ENCODE data around the gene LRRN3. TPM values are rescaled to one million over a fixed set of nuclear protein-coding genes. Genes with fewer than 3 reads are reported as not detected.

Gene LRRN3
- polyA plus RNA-seq, 1 of the 3 experiments (the other 2 are of a cell fraction), result 2.1 TPM

GRCh38 chr7:111098926-111099250, 8.0 kb downstream of the LRRN3 start:
- no peaks in the 10 kb centered on the region for H3F3A ChIP-seq (replicated peaks; ENCODE audit: insufficient read depth)
- peaks cover 0 to 32% of the 10 kb centered on the region in 2 experiments for H3K36me3 ChIP-seq (replicated peaks in 1 of 2; ENCODE audit: control insufficient read depth in 1 of 2, insufficient read depth in 2 of 2, low read length in 1 of 2)
- H3K9me3 ChIP-seq, result no peaks in the 10 kb centered on the region
- no peaks in the 10 kb centered on the region for H3K9me2 ChIP-seq
- 50% methylated on average over 1 of the region's 1 CpG for WGBS (ENCODE audit: low lambda C conversion rate)
- H3K4me1 ChIP-seq (ENCODE audit: control insufficient read depth in 1 of 2, insufficient read depth in 2 of 2, low read depth in 1 of 2, low read length in 1 of 2), result peaks cover 0 to 39% of the 10 kb centered on the region in 2 experiments; a peak in 2 of 4 replicates
- DNase-seq, result no peak
- TF ChIP-seq, protein P1, sequence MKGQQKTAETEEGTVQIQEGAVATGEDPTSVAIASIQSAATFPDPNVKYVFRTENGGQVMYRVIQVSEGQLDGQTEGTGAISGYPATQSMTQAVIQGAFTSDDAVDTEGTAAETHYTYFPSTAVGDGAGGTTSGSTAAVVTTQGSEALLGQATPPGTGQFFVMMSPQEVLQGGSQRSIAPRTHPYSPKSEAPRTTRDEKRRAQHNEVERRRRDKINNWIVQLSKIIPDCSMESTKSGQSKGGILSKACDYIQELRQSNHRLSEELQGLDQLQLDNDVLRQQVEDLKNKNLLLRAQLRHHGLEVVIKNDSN (IDR thresholded peaks at IDR 0.05; ENCODE audit: borderline replicate concordance, low read depth), result no peak
- TF ChIP-seq YY1 (IDR thresholded peaks at IDR 0.05; ENCODE audit: low read depth) (no peak), ELF1 (IDR thresholded peaks at IDR 0.05) (no peak), MXI1 (IDR thresholded peaks at IDR 0.05; ENCODE audit: low read depth, low read length) (no peak), ZBTB33 (IDR thresholded peaks at IDR 0.05; ENCODE audit: borderline replicate concordance, low read depth) (no peak), TAF1 (IDR thresholded peaks at IDR 0.05; ENCODE audit: borderline replicate concordance, low read depth, low read length) (no peak), IRF3 (IDR thresholded peaks at IDR 0.05; ENCODE audit: low read depth, low read length) (no peak), GATA2 (CRISPR knock-in tag; IDR thresholded peaks at IDR 0.05) (no peak), FOXJ3 (CRISPR knock-in tag; IDR thresholded peaks at IDR 0.05) (no peak)
- TF ChIP-seq, protein P2, sequence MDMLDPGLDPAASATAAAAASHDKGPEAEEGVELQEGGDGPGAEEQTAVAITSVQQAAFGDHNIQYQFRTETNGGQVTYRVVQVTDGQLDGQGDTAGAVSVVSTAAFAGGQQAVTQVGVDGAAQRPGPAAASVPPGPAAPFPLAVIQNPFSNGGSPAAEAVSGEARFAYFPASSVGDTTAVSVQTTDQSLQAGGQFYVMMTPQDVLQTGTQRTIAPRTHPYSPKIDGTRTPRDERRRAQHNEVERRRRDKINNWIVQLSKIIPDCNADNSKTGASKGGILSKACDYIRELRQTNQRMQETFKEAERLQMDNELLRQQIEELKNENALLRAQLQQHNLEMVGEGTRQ (IDR thresholded peaks at IDR 0.05; ENCODE audit: borderline replicate concordance, low read depth, low read length), result no peak
- no peak overlapping the region for H3K4me2 ChIP-seq
- ChIA-PET POLR2A (interaction anchor here (0.6 kb wide), 1 partner anchor 678 kb away, joined by 3 read pairs; no protein-coding TSS in a partner anchor), CTCF (interaction anchor here (0.5 to 2.6 kb wide), 42 partner anchors 8 to 1522 kb away, joined by 3 to 18 read pairs (median 3); partner anchors contain the start of gene LRRN3)
- no peaks in the 10 kb centered on the region for H3K79me2 ChIP-seq (ENCODE audit: insufficient read depth)
- H2AFZ ChIP-seq (ENCODE audit: low read depth), result no peak overlapping the region
- no peaks in the 10 kb centered on the region for H4K20me1 ChIP-seq (ENCODE audit: insufficient read depth)
- peak overlapping the region in 1 of 2 experiments; percentile 64; a peak in 2 of 4 replicates for H3K27ac ChIP-seq (ENCODE audit: low read depth in 2 of 2, low read length in 1 of 2)
- H3K9ac ChIP-seq, result no peak overlapping the region
- H3K4me3 ChIP-seq (ENCODE audit: low read depth in 2 of 2, low read length in 1 of 2), result no peak overlapping the region
- no peaks in the 10 kb centered on the region for H3K27me3 ChIP-seq (ENCODE audit: insufficient read depth)

Data from SK-N-SH (cell line).